Karpas-422 (cell line): ENCODE measurements around the gene SULT2B1. TPM values are rescaled to one million over a fixed set of nuclear protein-coding genes. Genes with fewer than 3 reads are reported as not detected.

ENCODE experiments used
- DNase-seq: peaks from one replicate; pipeline ENCODE4 v3.0.0-alpha.2; 2015
- H2AFZ ChIP-seq: fragments of 200-600 bp; sonication (generic); 2 replicates; pipeline ENCODE4 v1.6.1; 2014; ENCODE audit warnings: antibody characterized with exemption, low read length, mixed read lengths
- H3K27ac ChIP-seq: fragments of 200-600 bp; sonication (generic); 2 replicates; pipeline ENCODE4 v1.5.1; 2014; ENCODE audit warnings: mild to moderate bottlenecking, low read length, moderate library complexity
- H3K27me3 ChIP-seq: fragments of 200-600 bp; sonication (generic); 2 replicates; pipeline ENCODE4 v1.6.1; 2014; ENCODE audit warnings: low read length, mixed read lengths
- H3K36me3 ChIP-seq: fragments of 200-600 bp; sonication (generic); 2 replicates; pipeline ENCODE4 v1.6.1; 2014; ENCODE audit warnings: low read length, mixed read lengths; ENCODE audit not compliant: insufficient read depth
- H3K4me1 ChIP-seq: fragments of 200-600 bp; sonication (generic); 2 replicates; pipeline ENCODE4 v1.6.1; 2014; ENCODE audit warnings: mild to moderate bottlenecking, low read length, mixed read lengths
- H3K4me2 ChIP-seq: fragments of 200-600 bp; sonication (generic); 2 replicates; pipeline ENCODE4 v1.6.1; 2014; ENCODE audit warnings: low read length, low read depth, mild to moderate bottlenecking; ENCODE audit not compliant: poor library complexity, severe bottlenecking
- H3K4me3 ChIP-seq: fragments of 200-600 bp; sonication (generic); 2 replicates; pipeline ENCODE4 v1.5.1; 2014; ENCODE audit warnings: mild to moderate bottlenecking, antibody characterized with exemption, low read length, mixed read lengths
- H3K79me2 ChIP-seq: fragments of 200-600 bp; sonication (generic); 2 replicates; pipeline ENCODE4 v1.6.1; 2014; ENCODE audit warnings: mild to moderate bottlenecking, low read length, mixed read lengths
- H3K9ac ChIP-seq: fragments of 200-600 bp; sonication (generic); 2 replicates; pipeline ENCODE4 v1.6.0; 2014; ENCODE audit warnings: low read length
- H3K9me2 ChIP-seq: fragments of 200-600 bp; sonication (generic), shearing (Covaris generic); replicated peaks from 2 replicates; pipeline ENCODE4 v1.6.0; 2014; ENCODE audit warnings: mild to moderate bottlenecking, low read length, moderate library complexity; ENCODE audit not compliant: insufficient read depth
- H3K9me3 ChIP-seq: fragments of 300-700, 200-600 bp; sonication (generic); 2 replicates; pipeline ENCODE4 v1.6.1; 2014; ENCODE audit warnings: low read length, mixed read lengths
- H4K20me1 ChIP-seq: fragments of 200-600 bp; sonication (generic); 2 replicates; pipeline ENCODE4 v1.6.1; 2014; ENCODE audit warnings: mild to moderate bottlenecking, antibody characterized with exemption, low read length, low read depth; ENCODE audit not compliant: insufficient read depth
- total RNA-seq: library from RNA; depleted of rRNA; stranded (reverse); fragments of >200 nt; shearing (Covaris generic); gene quantifications from 2 replicates; pipeline ENCODE4 v1.2.3, GENCODE V29; 2014; ENCODE audit warnings: low replicate concordance

The SULT2B1 gene
- total RNA-seq, 1 experiment from 2014 or later, result not detected

DNA sequence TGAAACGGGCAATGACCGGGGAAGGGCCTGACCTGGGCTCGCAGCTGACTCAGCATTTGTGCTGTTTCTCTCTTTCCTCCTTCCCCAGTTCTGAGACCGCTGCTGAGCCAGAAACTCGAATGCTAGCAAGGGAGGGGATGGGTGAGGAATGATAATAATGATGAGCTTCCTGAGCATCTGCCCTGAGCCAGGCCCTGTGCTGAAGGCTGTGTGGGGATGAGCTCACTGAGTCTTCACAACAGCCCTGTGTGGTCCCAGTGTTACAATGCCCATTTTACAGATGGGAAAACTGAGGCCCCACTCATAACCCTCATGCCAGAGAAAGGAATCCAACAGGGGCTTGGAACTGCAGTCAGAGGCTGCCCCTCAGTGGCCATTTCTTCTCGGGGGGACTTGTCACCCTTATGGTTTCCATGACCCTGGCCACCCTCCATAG is 8.1 kb downstream of the SULT2B1 start:
- DNase-seq, result peak; percentile 52
- no peak overlapping the region for H3K9ac ChIP-seq

GRCh38 chr19:48561412-48561811 is 9.4 kb downstream of the SULT2B1 start:
- H3K27ac ChIP-seq, result no peak overlapping the region
- no peak for DNase-seq
- no peaks in the 10 kb centered on the region for H3K36me3 ChIP-seq
- H4K20me1 ChIP-seq, result no peaks in the 10 kb centered on the region
- H3K4me1 ChIP-seq, result no peaks in the 10 kb centered on the region
- H3K27me3 ChIP-seq, result no peaks in the 10 kb centered on the region
- H3K79me2 ChIP-seq, result no peaks in the 10 kb centered on the region
- H3K4me3 ChIP-seq, result no peak overlapping the region
- no peaks in the 10 kb centered on the region for H3K9me2 ChIP-seq
- H2AFZ ChIP-seq, result no peak overlapping the region
- H3K9me3 ChIP-seq, result no peaks in the 10 kb centered on the region
- H3K9ac ChIP-seq, result no peak overlapping the region
- H3K4me2 ChIP-seq, result no peak overlapping the region

More for the DNA sequence above, 8.1 kb downstream of the SULT2B1 start:
- Histone ChIP-seq H3K9me2 (no peaks in the 10 kb centered on the region), H3K27ac (no peak overlapping the region), H4K20me1 (no peaks in the 10 kb centered on the region), H3K4me2 (no peak overlapping the region), H3K9me3 (no peaks in the 10 kb centered on the region), H3K79me2 (no peaks in the 10 kb centered on the region), H3K4me1 (no peaks in the 10 kb centered on the region), H3K4me3 (no peak overlapping the region), H3K36me3 (no peaks in the 10 kb centered on the region), H3K27me3 (no peaks in the 10 kb centered on the region), H2AFZ (no peak overlapping the region)

DNA sequence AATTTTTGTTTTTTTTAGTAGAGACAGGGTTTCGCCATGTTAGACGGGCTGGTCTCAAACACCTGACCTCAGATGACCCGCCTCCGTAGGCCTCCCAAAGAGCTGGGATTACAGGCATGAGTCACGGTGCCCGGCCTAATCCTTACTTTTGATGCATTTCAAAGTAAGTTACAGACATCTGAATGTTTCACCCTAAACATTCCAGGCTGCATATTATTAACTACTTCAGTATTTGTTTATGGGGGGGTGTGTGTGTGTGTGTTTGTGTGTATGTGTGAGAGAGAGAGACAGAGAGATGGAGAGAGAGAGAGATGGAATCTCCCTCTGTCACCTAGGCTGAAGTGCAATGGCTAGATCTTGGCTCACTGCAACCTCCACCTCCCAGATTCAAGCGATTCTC is 13.1 kb downstream of the SULT2B1 start:
- H3K4me3 ChIP-seq, result no peak overlapping the region
- H3K9me3 ChIP-seq, result no peaks in the 10 kb centered on the region
- no peaks in the 10 kb centered on the region for H4K20me1 ChIP-seq
- H3K27ac ChIP-seq, result no peak overlapping the region
- no peak overlapping the region for H2AFZ ChIP-seq
- no peak for DNase-seq
- no peaks in the 10 kb centered on the region for H3K9me2 ChIP-seq
- H3K4me1 ChIP-seq, result no peaks in the 10 kb centered on the region
- H3K27me3 ChIP-seq, result no peaks in the 10 kb centered on the region
- no peaks in the 10 kb centered on the region for H3K79me2 ChIP-seq
- H3K4me2 ChIP-seq, result no peak overlapping the region
- H3K36me3 ChIP-seq, result no peaks in the 10 kb centered on the region
- no peak overlapping the region for H3K9ac ChIP-seq

DNA sequence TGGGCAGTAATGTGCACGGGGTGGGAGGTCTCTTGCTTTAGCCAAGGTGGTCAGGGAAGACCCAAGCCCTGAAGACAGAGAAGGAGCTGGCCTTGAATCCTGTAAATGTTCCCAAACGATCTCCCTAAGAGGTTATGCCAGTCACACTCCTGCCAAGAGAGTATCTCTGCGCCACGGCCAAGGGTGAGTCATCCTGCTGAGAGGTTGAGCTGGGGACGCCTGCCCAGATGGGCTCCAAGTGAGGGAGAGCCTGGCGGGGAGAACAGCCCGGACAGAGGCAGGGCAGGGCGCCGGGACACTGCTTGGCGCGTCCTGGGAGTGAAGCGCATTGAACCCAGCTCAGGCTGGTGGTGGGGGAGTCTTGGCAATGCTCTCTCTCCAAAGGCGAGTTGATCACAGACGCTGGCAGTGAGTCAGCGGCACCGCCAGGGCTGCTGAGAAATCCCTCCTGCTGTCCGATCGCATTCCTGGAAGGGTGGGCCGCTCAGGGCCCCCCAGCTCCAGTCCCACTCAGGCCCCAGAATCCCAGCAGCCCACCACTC is 16.4 kb downstream of the SULT2B1 start:
- no peak overlapping the region for H2AFZ ChIP-seq
- H3K4me1 ChIP-seq, result no peaks in the 10 kb centered on the region
- no peak overlapping the region for H3K9ac ChIP-seq
- no peaks in the 10 kb centered on the region for H3K79me2 ChIP-seq
- no peaks in the 10 kb centered on the region for H3K9me2 ChIP-seq
- H3K27ac ChIP-seq, result no peak overlapping the region
- H3K36me3 ChIP-seq, result no peaks in the 10 kb centered on the region
- H3K9me3 ChIP-seq, result no peaks in the 10 kb centered on the region
- DNase-seq, result no peak
- H4K20me1 ChIP-seq, result no peaks in the 10 kb centered on the region
- H3K4me3 ChIP-seq, result no peak overlapping the region
- H3K4me2 ChIP-seq, result no peak overlapping the region
- no peaks in the 10 kb centered on the region for H3K27me3 ChIP-seq

DNA sequence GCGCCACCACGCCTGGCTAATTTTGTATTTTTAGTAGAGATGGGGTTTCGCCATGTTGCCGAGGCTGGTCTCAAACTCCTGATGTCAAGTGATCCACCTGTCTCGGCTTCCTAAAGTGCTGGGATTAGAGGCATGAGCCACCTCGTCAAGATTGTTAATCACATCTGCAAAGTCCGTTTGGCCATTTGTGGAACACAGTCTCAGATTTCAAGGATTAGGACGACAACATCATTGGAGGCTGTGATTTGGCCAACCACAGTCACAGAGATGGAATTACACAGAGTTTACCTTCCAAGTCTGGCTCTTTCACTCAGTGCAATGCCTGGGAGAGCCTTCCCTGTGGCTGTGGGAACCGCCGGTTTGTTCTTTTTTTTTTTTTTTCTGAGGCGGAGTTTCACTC is 17.8 kb downstream of the SULT2B1 start:
- Histone ChIP-seq H3K9me2 (no peaks in the 10 kb centered on the region), H3K4me3 (no peak overlapping the region), H3K9me3 (no peaks in the 10 kb centered on the region), H3K27me3 (no peaks in the 10 kb centered on the region), H3K36me3 (no peaks in the 10 kb centered on the region), H3K4me1 (0 out of 2 replicates have a peak, but pooled peaks cover 3% of the 10 kb centered on the region), H4K20me1 (no peaks in the 10 kb centered on the region), H3K27ac (no peak overlapping the region), H3K4me2 (no peak overlapping the region), H2AFZ (no peak overlapping the region), H3K9ac (no peak overlapping the region), H3K79me2 (no peaks in the 10 kb centered on the region)
- DNase-seq, result no peak

GRCh38 chr19:48571378-48572162 is 19.6 kb downstream of the SULT2B1 start:
- H3K4me3 ChIP-seq, result no peak overlapping the region
- no peaks in the 10 kb centered on the region for H3K9me2 ChIP-seq
- no peak overlapping the region for H3K27ac ChIP-seq
- H4K20me1 ChIP-seq, result no peaks in the 10 kb centered on the region
- no peaks in the 10 kb centered on the region for H3K79me2 ChIP-seq
- DNase-seq, result no peak
- H3K27me3 ChIP-seq, result no peaks in the 10 kb centered on the region
- H3K36me3 ChIP-seq, result no peaks in the 10 kb centered on the region
- 0 out of 2 replicates have a peak, but pooled peaks cover 3% of the 10 kb centered on the region for H3K4me1 ChIP-seq
- H3K9ac ChIP-seq, result no peak overlapping the region
- no peaks in the 10 kb centered on the region for H3K9me3 ChIP-seq
- H2AFZ ChIP-seq, result no peak overlapping the region
- no peak overlapping the region for H3K4me2 ChIP-seq

GRCh38 chr19:48573163-48573505 is 21.2 kb downstream of the SULT2B1 start:
- no peak overlapping the region for H3K27ac ChIP-seq
- no peaks in the 10 kb centered on the region for H4K20me1 ChIP-seq
- H3K9me3 ChIP-seq, result no peaks in the 10 kb centered on the region
- H3K79me2 ChIP-seq, result no peaks in the 10 kb centered on the region
- no peaks in the 10 kb centered on the region for H3K27me3 ChIP-seq
- H3K4me1 ChIP-seq, result 0 out of 2 replicates have a peak, but pooled peaks cover 3% of the 10 kb centered on the region
- H3K9me2 ChIP-seq, result no peaks in the 10 kb centered on the region
- H3K9ac ChIP-seq, result no peak overlapping the region
- no peak overlapping the region for H3K4me3 ChIP-seq
- H2AFZ ChIP-seq, result no peak overlapping the region
- no peaks in the 10 kb centered on the region for H3K36me3 ChIP-seq
- no peak overlapping the region for H3K4me2 ChIP-seq
- DNase-seq, result no peak

- H3K36me3 ChIP-seq, result no peaks in the 10 kb centered on the region
- H2AFZ ChIP-seq, result no peak overlapping the region
- no peaks in the 10 kb centered on the region for H4K20me1 ChIP-seq
- H3K9me2 ChIP-seq, result no peaks in the 10 kb centered on the region
- no peak overlapping the region for H3K27ac ChIP-seq
- H3K4me2 ChIP-seq, result no peak overlapping the region
- 0 out of 2 replicates have a peak, but pooled peaks cover 3% of the 10 kb centered on the region for H3K4me1 ChIP-seq
- no peak overlapping the region for H3K9ac ChIP-seq
- H3K79me2 ChIP-seq, result no peaks in the 10 kb centered on the region
- no peaks in the 10 kb centered on the region for H3K27me3 ChIP-seq
- H3K9me3 ChIP-seq, result no peaks in the 10 kb centered on the region
- no peak overlapping the region for H3K4me3 ChIP-seq
- no peak for DNase-seq
These were observed 24.1 kb downstream of the SULT2B1 start for GRCh38 chr19:48575931-48576622.
